HEK293T (cell line): Measurements from ENCODE around the gene NEK6.
A peak's percentile ranks its signal among the peaks of the same experiment; 100 is the strongest.

ENCODE experiments used
- CTCF ChIA-PET: fragments of 350-600 bp; formaldehyde crosslinking; extraction: SDS; loops from one replicate; lab custom pipeline; 2021; ENCODE audit warnings: antibody characterized with exemption, inconsistent platforms; lab: Yijun Ruan, JAX
- POLR2A ChIA-PET: fragments of 350-600 bp; formaldehyde crosslinking; extraction: SDS; loops from one replicate; lab custom pipeline; 2020; ENCODE audit warnings: antibody characterized with exemption, inconsistent platforms; lab: Yijun Ruan, JAX
- DNase-seq: peaks from one replicate; pipeline ENCODE4 v3.0.0; 2012; ENCODE audit warnings: mixed read lengths; ENCODE audit errors: extremely low spot score
- ARNT ChIP-seq: fragments of 450-650 bp; IDR thresholded peaks from 2 replicates; pipeline ENCODE4 v1.6.1; 2017; ENCODE audit warnings: mild to moderate bottlenecking
- BHLHE40 ChIP-seq: fragments of 450-650 bp; IDR thresholded peaks from 2 replicates; pipeline ENCODE4 v1.6.1; 2016; ENCODE audit warnings: mild to moderate bottlenecking, moderate library complexity, borderline replicate concordance
- CTBP1 ChIP-seq: fragments of 450-650 bp; IDR thresholded peaks from 2 replicates; pipeline ENCODE4 v1.6.1; 2016; ENCODE audit warnings: borderline replicate concordance
- ELF4 ChIP-seq: fragments of 450-650 bp; IDR thresholded peaks from 2 replicates; pipeline ENCODE4 v1.6.1; 2017; ENCODE audit warnings: antibody characterized with exemption
- FOXA1 ChIP-seq: fragments of 450-650 bp; IDR thresholded peaks from 2 replicates; pipeline ENCODE4 v1.6.1; 2016; ENCODE audit warnings: mild to moderate bottlenecking
- FOXK2 ChIP-seq: fragments of 450-650 bp; IDR thresholded peaks from 2 replicates; pipeline ENCODE4 v1.6.1; 2016; ENCODE audit warnings: mild to moderate bottlenecking
- FOXM1 ChIP-seq: fragments of 450-650 bp; IDR thresholded peaks from 2 replicates; pipeline ENCODE4 v1.6.1; 2017; ENCODE audit warnings: mild to moderate bottlenecking, borderline replicate concordance
- HDGF ChIP-seq: fragments of 450-650 bp; IDR thresholded peaks from 2 replicates; pipeline ENCODE4 v1.6.1; 2017; ENCODE audit warnings: antibody characterized with exemption, borderline replicate concordance
- L3MBTL2 ChIP-seq: fragments of 450-650 bp; conservative IDR thresholded peaks from 2 replicates; pipeline ENCODE4 v1.6.1; 2016; ENCODE audit warnings: mild to moderate bottlenecking
- LEF1 ChIP-seq: fragments of 450-650 bp; IDR thresholded peaks from 2 replicates; pipeline ENCODE4 v1.6.1; 2017; ENCODE audit warnings: mild to moderate bottlenecking, borderline replicate concordance
- NFRKB ChIP-seq: fragments of 450-650 bp; IDR thresholded peaks from 2 replicates; pipeline ENCODE4 v1.6.1; 2016; ENCODE audit warnings: mild to moderate bottlenecking, moderate library complexity
- PKNOX1 ChIP-seq: fragments of 450-650 bp; IDR thresholded peaks from 2 replicates; pipeline ENCODE4 v1.6.1; 2016
- SP1 ChIP-seq: fragments of 450-650 bp; IDR thresholded peaks from 2 replicates; pipeline ENCODE4 v1.6.1; 2017
- SUZ12 ChIP-seq: fragments of 450-650 bp; IDR thresholded peaks from 2 replicates; pipeline ENCODE4 v1.6.1; 2016; ENCODE audit warnings: mild to moderate bottlenecking
- TARDBP ChIP-seq: fragments of 450-650 bp; IDR thresholded peaks from 2 replicates; pipeline ENCODE4 v1.6.1; 2016
- ZNF384 ChIP-seq: fragments of 450-650 bp; IDR thresholded peaks from 2 replicates; pipeline ENCODE4 v1.6.1; 2016

Gene NEK6

GRCh38 chr9:124392254-124392870, 134.6 kb downstream of the NEK6 start:
- ChIA-PET POLR2A (no interaction called here), CTCF (interaction anchor here (0.6 to 1.2 kb wide), 8 partner anchors 8 to 474 kb away, joined by 3 to 5 read pairs (median 3); no protein-coding TSS in a partner anchor)
- TF ChIP-seq FOXA1 (no peak), TARDBP (no peak), HDGF (no peak), PKNOX1 (no peak), CTBP1 (no peak), FOXK2 (no peak), L3MBTL2 (no peak), FOXM1 (no peak), ZNF384 (no peak), NFRKB (no peak), BHLHE40 (no peak), ELF4 (no peak), SP1 (no peak), SUZ12 (no peak), ARNT (no peak)
- no peak for DNase-seq

GRCh38 chr9:124392871-124393460, 135.2 kb downstream of the NEK6 start:
- TF ChIP-seq CTBP1, result no peak
- TF ChIP-seq PKNOX1, result peak; percentile 67; the same call in 1 of the 2 replicates
- ChIA-PET POLR2A (no interaction called here), CTCF (interaction anchor here (0.6 to 1.2 kb wide), 6 partner anchors 9 to 474 kb away, joined by 3 to 5 read pairs (median 3); no protein-coding TSS in a partner anchor)
- peak; percentile 55 for DNase-seq

GRCh38 chr9:124394167-124394566, 136.4 kb downstream of the NEK6 start:
- ChIA-PET CTCF (interaction anchor here (0.6 kb wide), 1 partner anchor 147 kb away, joined by 3 read pairs; no protein-coding TSS in a partner anchor), POLR2A (no interaction called here)
- TF ChIP-seq PKNOX1 (no peak), ELF4 (no peak), SUZ12 (no peak), ARNT (no peak), FOXK2 (no peak), NFRKB (no peak)
- DNase-seq, result no peak

- CTCF ChIA-PET, result interaction anchor here (0.6 to 2.3 kb wide), 2 partner anchors 15 to 148 kb away, joined by 3 to 5 read pairs; no protein-coding TSS in a partner anchor
- DNase-seq, result no peak
- POLR2A ChIA-PET, result no interaction called here
- TF ChIP-seq BHLHE40 (no peak), CTBP1 (no peak), ELF4 (no peak), HDGF (no peak), SUZ12 (no peak), NFRKB (no peak), SP1 (no peak), L3MBTL2 (no peak)
Observed at GRCh38 chr9:124394596-124394995, 136.8 kb downstream of the NEK6 start.

- CTCF ChIA-PET, result interaction anchor here (0.6 to 2.3 kb wide), 2 partner anchors 14 to 118 kb away, joined by 4 to 5 read pairs; no protein-coding TSS in a partner anchor
- TF ChIP-seq NFRKB (no peak), HDGF (no peak), FOXM1 (no peak), SP1 (no peak), SUZ12 (no peak), FOXA1 (no peak), LEF1 (no peak), PKNOX1 (no peak), BHLHE40 (no peak), ARNT (no peak), ELF4 (no peak), L3MBTL2 (no peak), CTBP1 (no peak), ZNF384 (no peak), TARDBP (no peak), FOXK2 (no peak)
- POLR2A ChIA-PET, result interaction anchor here (0.6 kb wide), 1 partner anchor 178 kb away, joined by 5 read pairs; no protein-coding TSS in a partner anchor
- no peak for DNase-seq
Observed at GRCh38 chr9:124395826-124396225, 138.1 kb downstream of the NEK6 start.
